GM21619 (cell line): ENCODE results near the gene OR2L13.
"Not testable (repeated sequence)": the region's sequence is repeated elsewhere in the genome, so short reads cannot be mapped to it uniquely, and the experiment has no call there.

Experiments used
- ATAC-seq: cut with Tn5 transposase; IDR thresholded peaks from one replicate; pipeline ENCODE4 v1.9.1; 2021; ENCODE audit not compliant: unreplicated experiment

OR2L13 gene, protein sequence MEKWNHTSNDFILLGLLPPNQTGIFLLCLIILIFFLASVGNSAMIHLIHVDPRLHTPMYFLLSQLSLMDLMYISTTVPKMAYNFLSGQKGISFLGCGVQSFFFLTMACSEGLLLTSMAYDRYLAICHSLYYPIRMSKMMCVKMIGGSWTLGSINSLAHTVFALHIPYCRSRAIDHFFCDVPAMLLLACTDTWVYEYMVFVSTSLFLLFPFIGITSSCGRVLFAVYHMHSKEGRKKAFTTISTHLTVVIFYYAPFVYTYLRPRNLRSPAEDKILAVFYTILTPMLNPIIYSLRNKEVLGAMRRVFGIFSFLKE

DNA sequence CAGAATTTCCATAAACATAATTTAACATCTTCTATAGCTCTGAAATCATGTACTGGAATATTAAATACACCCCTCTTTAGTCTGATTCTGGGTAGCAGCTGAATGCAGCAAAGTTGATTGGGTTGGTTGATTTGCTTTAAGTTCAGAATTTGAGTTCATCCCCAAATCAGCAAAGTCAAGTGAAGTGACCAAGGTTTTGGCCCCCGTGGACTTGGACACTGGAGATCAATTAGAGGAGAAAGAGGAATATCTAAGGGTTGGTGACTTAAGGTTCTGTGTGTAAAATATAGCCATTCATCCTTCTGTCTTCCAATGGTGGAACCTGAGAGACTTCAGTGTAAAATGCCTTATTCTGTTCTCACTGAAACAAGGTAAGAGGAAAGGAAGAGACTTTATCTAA lies at the start of gene OR2L13:
OR2L13 (plus strand) TSS at position 301 of the 400 bp plus-strand sequence. CDS start 4,192 bp downstream, outside the sequence.
- no peak for ATAC-seq

GRCh38 chr1:248045209-248045608 lies 49.8 kb upstream of the OR2L13 start:
- ATAC-seq, result no peak

DNA sequence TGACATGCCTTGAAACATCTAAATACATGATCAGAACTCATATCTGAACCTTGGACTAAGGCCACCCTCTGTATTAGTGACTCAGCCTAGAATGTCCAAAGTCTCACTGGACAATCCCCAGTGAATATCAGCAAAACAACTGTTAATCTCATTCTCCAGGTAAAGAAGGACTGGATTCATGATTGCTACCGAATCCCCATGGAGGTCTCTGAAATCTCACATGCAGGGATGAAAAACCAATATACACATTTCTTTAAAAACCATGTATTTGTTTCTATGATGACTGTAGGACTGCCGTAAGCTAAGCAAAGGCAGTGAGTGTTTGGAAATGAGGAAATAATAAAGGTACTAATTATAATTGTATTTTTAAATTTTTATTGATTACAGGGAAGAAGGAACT lies 48.4 kb upstream of the OR2L13 start, which contains the start of gene OR2L3:
OR2L3 (plus strand) TSS at position 301 of the 400 bp plus-strand sequence. CDS start 13,846 bp downstream, outside the sequence.
- no peak for ATAC-seq

GRCh38 chr1:248047008-248047407 lies 48.0 kb upstream of the OR2L13 start:
- no peak for ATAC-seq

DNA sequence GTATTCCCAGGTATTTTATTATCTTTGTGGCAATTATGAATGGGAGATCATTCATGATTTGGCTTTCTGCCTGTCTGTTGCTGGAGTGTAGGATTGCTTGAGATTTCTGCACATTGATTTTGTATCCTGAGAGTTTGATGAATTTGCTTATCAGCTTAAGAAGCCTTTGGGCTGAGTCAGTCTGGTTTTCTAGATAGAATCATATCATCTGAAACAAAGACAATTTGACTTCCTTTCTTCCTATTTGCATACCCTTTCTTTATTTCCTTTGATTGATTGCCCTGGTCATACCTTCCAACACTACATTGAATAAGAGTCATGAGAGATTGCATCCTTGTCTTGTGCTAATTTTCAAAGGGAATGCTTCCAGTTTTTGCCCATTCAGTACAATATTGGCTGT lies 40.3 kb upstream of the OR2L13 start:
- no peak for ATAC-seq

DNA sequence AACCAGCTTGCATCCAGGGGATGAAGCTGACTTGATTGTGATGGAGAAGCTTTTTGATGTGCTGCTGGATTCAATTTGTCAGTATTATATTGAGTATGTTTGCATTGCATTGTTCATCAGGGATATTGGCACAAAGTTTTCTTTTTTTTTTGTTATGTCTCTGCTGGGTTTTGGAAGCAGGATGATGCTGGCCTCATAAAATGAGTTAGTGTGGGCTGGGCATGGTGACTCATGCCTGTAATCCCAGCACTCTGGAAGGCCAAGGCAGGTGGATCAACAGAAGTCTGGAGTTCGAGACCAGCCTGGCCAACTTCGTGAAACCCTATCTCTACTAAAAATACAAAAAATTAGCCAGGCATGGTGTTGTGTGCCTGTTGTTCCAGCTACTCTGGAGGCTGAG lies 39.7 kb upstream of the OR2L13 start:
- no peak for ATAC-seq

DNA sequence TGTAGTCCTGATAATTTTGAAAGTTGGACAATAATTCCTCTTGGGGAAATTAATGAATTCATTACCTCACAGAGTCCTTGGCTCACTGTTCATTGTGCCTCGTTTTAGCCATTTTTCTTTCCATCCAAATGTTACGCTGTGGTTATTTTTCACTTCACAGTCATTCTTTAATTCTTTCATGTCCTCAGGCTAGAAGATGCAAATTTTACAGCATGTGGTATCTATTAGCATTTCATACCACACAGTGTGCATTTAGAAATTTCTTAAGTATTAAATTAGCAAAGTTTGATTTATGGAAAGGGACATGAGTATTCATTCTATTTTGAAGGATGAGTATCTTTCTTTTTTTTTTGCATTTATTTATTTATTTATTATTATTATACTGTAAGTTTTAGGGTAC lies 29.9 kb upstream of the OR2L13 start:
- ATAC-seq, result no peak

DNA sequence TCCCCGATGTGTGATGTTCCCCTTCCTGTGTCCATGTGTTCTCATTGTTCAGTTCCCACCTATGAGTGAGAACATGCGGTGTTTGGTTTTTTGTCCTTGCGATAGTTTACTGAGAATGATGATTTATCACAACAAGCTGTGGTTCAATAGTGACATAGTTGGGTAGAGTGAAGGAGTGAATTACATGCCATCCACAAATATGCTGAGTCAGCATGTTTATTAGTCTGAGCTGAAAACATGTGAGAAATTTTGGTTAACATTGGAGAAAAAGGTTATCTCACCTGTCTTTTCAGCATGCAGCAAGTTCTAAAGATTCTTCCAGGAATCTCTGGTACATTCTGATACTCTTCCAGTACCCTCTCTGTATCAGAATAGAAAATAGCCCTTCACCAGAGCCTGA lies 29.4 kb upstream of the OR2L13 start:
- ATAC-seq, result no peak

- not testable (repeated sequence) for ATAC-seq
Observed at GRCh38 chr1:248083864-248084263, 11.1 kb upstream of the OR2L13 start.

DNA sequence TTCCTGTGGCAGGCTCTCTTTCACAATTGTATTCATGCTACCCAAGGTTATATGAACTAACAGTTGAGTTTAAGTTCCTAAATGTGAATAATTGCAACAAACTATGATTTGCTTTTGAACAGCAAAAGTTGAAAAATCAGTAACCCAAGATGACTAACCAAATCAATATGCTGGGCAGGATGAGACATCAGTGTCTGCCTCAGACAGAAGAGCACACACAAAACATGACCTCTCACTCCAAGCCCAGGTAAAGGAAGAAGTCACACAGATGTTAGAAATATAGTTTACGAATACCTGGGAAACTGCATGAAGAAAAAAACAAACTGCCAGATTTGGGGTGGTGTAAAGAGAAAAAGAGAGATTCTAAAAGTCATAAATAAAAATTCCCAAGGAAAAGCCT lies 3.5 kb downstream of the OR2L13 start:
- ATAC-seq, result no peak

- ATAC-seq, result no peak
Observed at GRCh38 chr1:248102847-248103246, 7.9 kb downstream of the OR2L13 start.

DNA sequence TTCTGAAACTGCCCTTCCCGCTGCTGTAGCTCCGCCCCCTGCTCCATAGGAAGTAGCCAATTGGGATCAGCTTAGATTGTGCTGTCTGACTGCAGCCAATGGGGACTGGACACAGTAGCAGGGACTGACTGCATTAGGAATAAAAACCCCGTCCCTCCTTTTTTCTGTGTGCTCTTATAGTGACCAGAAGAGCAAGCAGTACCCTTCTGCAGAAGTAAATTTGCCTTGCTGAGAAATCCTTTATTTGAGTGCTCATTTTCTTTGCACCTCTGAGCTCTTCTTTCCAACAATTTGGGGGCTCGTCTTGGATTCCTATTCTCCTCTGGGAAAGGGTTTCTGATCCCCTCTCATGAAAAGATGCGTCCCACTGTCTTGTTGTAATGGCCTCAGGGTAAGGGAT lies 16.2 kb downstream of the OR2L13 start:
- no peak for ATAC-seq

DNA sequence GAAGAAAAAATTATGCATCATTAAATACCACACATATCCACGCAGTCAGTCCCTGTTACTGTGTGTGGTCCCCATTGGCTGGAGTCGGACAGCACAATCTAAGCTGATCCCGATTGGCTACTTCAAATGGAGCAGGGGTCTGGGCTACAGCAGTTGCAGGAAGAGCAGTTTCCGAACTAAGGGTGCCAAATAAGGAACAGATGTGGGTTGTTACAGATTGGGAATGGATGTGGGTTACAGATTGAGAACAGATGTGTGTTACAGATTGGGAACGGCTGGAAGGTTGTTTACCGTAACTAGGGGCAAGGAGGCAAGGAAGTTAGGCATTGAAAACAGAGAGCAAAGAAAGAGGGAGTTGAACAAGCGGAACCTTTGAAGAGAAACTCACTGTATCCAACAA lies 19.9 kb downstream of the OR2L13 start:
- no peak for ATAC-seq

DNA sequence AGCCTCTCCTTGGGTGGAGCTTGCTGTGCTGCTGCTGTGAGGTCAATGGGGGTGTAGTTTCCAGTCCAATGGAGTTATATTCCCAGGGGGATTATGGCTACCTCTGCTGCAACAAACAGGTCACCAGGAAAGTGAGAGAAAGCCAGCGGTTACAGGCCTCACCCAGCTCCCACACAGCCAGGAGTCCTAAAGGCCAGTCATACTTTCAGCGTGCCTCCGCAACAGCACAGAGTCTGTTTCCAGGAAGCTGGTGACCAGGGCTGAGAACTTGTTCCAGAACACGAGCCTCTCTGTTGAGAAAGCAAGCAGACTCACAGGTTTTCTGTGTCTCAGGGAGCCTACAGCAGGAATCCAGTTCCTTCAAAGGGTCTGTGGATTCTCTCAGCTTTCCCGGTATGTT lies 32.7 kb downstream of the OR2L13 start:
- no peak for ATAC-seq

- no peak for ATAC-seq
Observed at GRCh38 chr1:248136811-248137210, 41.8 kb downstream of the OR2L13 start.

DNA sequence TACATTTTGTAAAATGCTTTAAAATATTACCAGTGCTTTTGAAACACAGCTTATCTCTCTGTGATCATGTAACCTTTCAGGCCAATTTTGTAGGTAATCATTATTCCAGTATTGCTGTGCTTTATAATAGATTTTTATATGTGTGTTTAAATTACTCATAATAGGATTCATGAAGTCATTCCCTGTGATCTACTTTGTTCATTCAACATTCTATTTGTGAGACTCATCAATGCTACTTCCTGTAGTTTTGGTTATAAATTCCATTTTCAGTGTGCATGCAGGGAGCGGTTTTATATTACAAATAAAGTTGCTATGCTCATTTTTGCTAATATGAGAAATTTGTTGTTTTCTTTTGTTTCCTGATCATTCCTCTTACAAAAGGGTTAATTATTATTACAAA lies 45.9 kb downstream of the OR2L13 start:
- no peak for ATAC-seq

DNA sequence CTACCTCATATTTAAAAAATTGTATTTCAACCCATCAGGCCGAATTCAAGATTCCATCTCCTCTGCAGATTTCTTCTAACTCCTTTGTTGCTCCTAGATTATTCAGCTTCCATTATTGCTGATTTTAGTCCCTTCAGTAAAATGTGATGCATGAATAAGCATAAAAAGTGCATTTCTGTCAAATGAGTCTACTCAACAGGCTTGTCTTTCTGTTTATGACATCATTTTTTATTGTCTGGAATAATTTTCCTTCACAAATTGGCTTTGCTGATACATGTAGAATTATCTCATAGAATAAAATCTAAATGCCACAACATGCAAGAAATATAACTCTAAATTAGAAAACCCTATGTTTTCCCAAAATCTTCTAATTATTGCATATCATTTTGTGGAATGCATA lies 48.3 kb downstream of the OR2L13 start:
- ATAC-seq, result no peak

GRCh38 chr1:248144513-248145198 lies 49.7 kb downstream of the OR2L13 start, which contains the start of gene OR2M5:
OR2M5 (plus strand) TSS chr1:248145148; CDS start chr1:248145148, 0 bp downstream.
- ATAC-seq, result no peak
